Subcutaneous abdominal adipose tissue (tissue), 5 donors: ENCODE measurements around the gene FOXO4.

Source experiments
- H3K27ac ChIP-seq: one replicate; pipeline ENCODE4 v1.7.0; 2013; ENCODE audit warnings: low read depth, mild to moderate bottlenecking, inconsistent platforms, low read length, moderate library complexity
- H3K27me3 ChIP-seq, 5 donors: one replicate each; pipeline ENCODE4 v1.7.0; 2013; ENCODE audit warnings: low read length in 5 of 5, inconsistent platforms in 1 of 5; ENCODE audit not compliant: control insufficient read depth in 5 of 5, insufficient read depth in 4 of 5
- H3K36me3 ChIP-seq, 5 donors: one replicate each; pipeline ENCODE4 v1.7.0; 2013; ENCODE audit warnings: low read length in 5 of 5; ENCODE audit not compliant: control insufficient read depth in 5 of 5, insufficient read depth in 5 of 5
- H3K4me1 ChIP-seq, 5 donors: one replicate each; pipeline ENCODE4 v1.7.0; 2013; ENCODE audit warnings: low read length in 5 of 5, mild to moderate bottlenecking in 3 of 5, moderate library complexity in 1 of 5; ENCODE audit not compliant: control insufficient read depth in 5 of 5, insufficient read depth in 5 of 5
- H3K4me3 ChIP-seq, 5 donors: one replicate each; pipeline ENCODE4 v1.7.0; 2013; ENCODE audit warnings: low read length in 5 of 5, low read depth in 1 of 5
- H3K9ac ChIP-seq, 5 donors: one replicate each; pipeline ENCODE4 v1.7.0; 2013; ENCODE audit warnings: low read length in 5 of 5, mild to moderate bottlenecking in 4 of 5, moderate library complexity in 3 of 5
- H3K9me3 ChIP-seq, 5 donors: one replicate each; pipeline ENCODE4 v1.7.0; 2013; ENCODE audit warnings: low read length in 5 of 5; ENCODE audit not compliant: control insufficient read depth in 5 of 5
- donor health status: healthy.
- donor health status: healthy.
- donor health status: healthy.
- donor health status: healthy.
- donor health status: healthy.

The FOXO4 gene

DNA sequence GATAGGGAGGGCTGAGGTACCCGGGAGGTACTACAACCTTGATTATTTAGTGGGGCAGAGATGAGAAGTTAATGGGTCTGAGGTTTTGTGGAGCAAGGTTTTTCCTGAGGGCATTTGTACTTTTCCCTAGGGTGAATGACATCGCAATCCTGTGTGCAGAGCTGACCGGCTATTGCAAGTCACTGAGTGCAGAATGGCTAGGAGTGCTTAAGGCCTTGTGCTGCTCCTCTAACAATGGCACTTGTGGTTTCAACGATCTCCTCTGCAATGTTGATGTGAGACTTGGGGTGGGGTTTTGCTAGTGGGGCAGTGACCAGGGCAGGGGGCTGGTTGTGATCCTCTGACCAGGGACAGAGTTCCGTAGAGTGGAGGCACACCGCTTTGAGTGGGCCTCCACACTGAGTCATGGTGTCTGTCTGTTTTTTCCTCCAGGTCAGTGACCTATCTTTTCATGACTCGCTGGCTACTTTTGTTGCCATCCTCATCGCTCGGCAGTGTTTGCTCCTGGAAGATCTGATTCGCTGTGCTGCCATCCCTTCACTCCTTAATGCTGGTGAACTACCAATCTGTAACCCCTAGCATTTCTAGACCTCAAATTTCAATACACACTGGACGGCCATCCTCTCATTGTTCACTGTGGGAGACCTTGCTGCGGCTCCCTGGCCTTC is 32.6 kb downstream of the FOXO4 start:
- Histone ChIP-seq H3K4me1 (peaks cover 0 to 4% (median 0%) of the 10 kb centered on the region in 5 donors), H3K27me3 (peaks cover 0 to 13% (median 8%) of the 10 kb centered on the region in 5 donors), H3K9ac (no peak overlapping the region), H3K4me3 (no peak overlapping the region), H3K27ac (no peak overlapping the region), H3K9me3 (no peaks in the 10 kb centered on the region), H3K36me3 (peaks cover 8 to 93% (median 89%) of the 10 kb centered on the region in 5 donors)

DNA sequence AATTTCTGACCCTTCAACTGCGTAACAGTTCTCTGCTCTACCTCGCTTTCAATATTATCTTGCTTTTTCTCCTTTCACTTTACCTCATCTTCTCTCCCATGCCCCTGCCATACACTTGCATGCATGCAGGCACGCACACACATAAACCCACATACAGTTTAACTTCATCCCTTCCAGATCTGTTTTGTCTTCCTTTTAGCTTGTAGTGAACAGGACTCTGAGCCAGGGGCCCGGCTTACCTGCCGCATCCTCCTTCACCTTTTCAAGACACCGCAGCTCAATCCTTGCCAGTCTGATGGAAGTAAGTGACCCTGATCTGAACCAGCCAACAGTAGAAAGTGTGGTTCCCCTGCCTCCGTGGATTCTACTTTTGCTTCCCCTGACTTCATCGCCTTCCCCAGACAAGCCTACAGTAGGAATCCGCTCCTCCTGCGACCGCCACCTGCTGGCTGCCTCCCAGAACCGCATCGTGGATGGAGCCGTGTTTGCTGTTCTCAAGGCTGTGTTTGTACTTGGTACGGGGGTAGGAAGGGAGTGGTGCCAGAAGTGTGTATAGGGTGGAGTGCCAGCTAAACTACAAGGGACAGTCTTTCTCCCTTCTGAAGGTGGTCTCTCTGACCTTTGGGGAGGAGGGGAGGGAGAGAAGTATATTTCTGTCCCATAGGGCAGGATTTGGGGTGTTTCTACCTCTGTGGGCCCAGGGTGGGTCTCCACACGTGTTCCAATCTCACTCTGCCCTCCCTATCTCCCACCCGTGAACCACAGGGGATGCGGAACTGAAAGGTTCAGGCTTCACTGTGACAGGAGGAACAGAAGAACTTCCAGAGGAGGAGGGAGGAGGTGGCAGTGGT is 33.5 kb downstream of the FOXO4 start:
- H3K4me3 ChIP-seq, result no peak overlapping the region
- no peak overlapping the region for H3K9ac ChIP-seq
- H3K27ac ChIP-seq, result no peak overlapping the region
- no peaks in the 10 kb centered on the region for H3K9me3 ChIP-seq
- H3K36me3 ChIP-seq, result peaks cover 3 to 90% (median 88%) of the 10 kb centered on the region in 5 donors
- peaks cover 0 to 4% (median 0%) of the 10 kb centered on the region in 5 donors for H3K4me1 ChIP-seq
- peaks cover 0 to 13% (median 8%) of the 10 kb centered on the region in 5 donors for H3K27me3 ChIP-seq

GRCh38 chrX:71131510-71131909 is 35.9 kb downstream of the FOXO4 start:
- H3K27me3 ChIP-seq, result peaks cover 0 to 12% (median 7%) of the 10 kb centered on the region in 5 donors
- H3K4me1 ChIP-seq, result peaks cover 0 to 4% (median 0%) of the 10 kb centered on the region in 5 donors
- H3K36me3 ChIP-seq, result peaks cover 5 to 90% (median 88%) of the 10 kb centered on the region in 5 donors
- H3K27ac ChIP-seq, result no peak overlapping the region
- no peak overlapping the region for H3K9ac ChIP-seq
- no peak overlapping the region for H3K4me3 ChIP-seq
- no peaks in the 10 kb centered on the region for H3K9me3 ChIP-seq

- Histone ChIP-seq H3K27ac (no peak overlapping the region), H3K9ac (no peak overlapping the region), H3K27me3 (peaks cover 0 to 15% (median 10%) of the 10 kb centered on the region in 5 donors), H3K36me3 (peaks cover 8 to 57% (median 53%) of the 10 kb centered on the region in 5 donors), H3K4me3 (no peak overlapping the region), H3K4me1 (peaks cover 0 to 18% (median 10%) of the 10 kb centered on the region in 5 donors), H3K9me3 (no peaks in the 10 kb centered on the region)
Measured at GRCh38 chrX:71140440-71140839, 44.8 kb downstream of the FOXO4 start.

GRCh38 chrX:71143508-71143907 is 47.9 kb downstream of the FOXO4 start:
- H3K9me3 ChIP-seq, result no peaks in the 10 kb centered on the region
- no peak overlapping the region for H3K4me3 ChIP-seq
- no peak overlapping the region for H3K9ac ChIP-seq
- H3K4me1 ChIP-seq, result peaks cover 0 to 30% (median 15%) of the 10 kb centered on the region in 5 donors
- H3K27me3 ChIP-seq, result peaks cover 0 to 20% (median 6%) of the 10 kb centered on the region in 5 donors
- peaks cover 5 to 28% (median 24%) of the 10 kb centered on the region in 5 donors for H3K36me3 ChIP-seq
- no peak overlapping the region for H3K27ac ChIP-seq

DNA sequence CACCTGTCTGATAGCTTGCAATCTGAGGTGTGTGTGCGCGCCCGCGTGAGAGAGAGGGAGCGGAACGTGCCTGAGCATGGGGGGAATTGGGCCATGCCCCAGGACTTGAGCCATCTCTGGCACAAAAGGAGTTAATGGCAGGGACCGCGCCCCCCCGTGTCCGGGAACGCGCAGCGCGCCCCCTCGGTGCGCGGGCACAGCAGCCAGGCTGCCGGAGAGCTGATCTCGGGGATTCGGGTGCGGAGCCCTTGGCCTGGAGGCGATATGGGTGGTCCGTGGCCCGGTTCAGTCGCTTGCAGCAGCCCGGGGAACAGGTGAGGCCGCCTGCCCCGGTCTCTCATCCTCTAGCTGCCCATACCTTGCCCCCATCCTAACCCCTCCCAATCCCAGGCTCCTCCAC is 49.0 kb downstream of the FOXO4 start, which contains the start of gene NLGN3:
Gene NLGN3 (plus strand): TSS at position 191 of the 400 bp plus-strand sequence. CDS start 2,909 bp downstream, outside the sequence.
- peaks cover 0 to 30% (median 15%) of the 10 kb centered on the region in 5 donors for H3K4me1 ChIP-seq
- H3K27ac ChIP-seq, result no peak within 1 kb of the TSS
- peaks cover 0 to 20% (median 8%) of the 10 kb centered on the region in 5 donors for H3K27me3 ChIP-seq
- no peaks in the 10 kb centered on the region for H3K9me3 ChIP-seq
- H3K9ac ChIP-seq, result no peak within 1 kb of the TSS
- H3K36me3 ChIP-seq, result peaks cover 0 to 18% (median 16%) of the 10 kb centered on the region in 5 donors
- H3K4me3 ChIP-seq, result peak within 1 kb of the TSS in 4 of 5 donors; percentile 18 to 55 (median 40)

GRCh38 chrX:71147496-71148277 is 52.0 kb downstream of the FOXO4 start:
- peaks cover 0 to 21% (median 8%) of the 10 kb centered on the region in 5 donors for H3K27me3 ChIP-seq
- no peaks in the 10 kb centered on the region for H3K9me3 ChIP-seq
- no peak overlapping the region for H3K4me3 ChIP-seq
- H3K27ac ChIP-seq, result no peak overlapping the region
- peaks cover 0 to 30% (median 15%) of the 10 kb centered on the region in 5 donors for H3K4me1 ChIP-seq
- H3K9ac ChIP-seq, result no peak overlapping the region
- H3K36me3 ChIP-seq, result no peaks in the 10 kb centered on the region

- H3K4me1 ChIP-seq, result peaks cover 0 to 29% (median 15%) of the 10 kb centered on the region in 5 donors
- H3K27ac ChIP-seq, result no peak overlapping the region
- no peaks in the 10 kb centered on the region for H3K36me3 ChIP-seq
- no peak overlapping the region for H3K9ac ChIP-seq
- H3K9me3 ChIP-seq, result no peaks in the 10 kb centered on the region
- no peak overlapping the region for H3K4me3 ChIP-seq
- peaks cover 0 to 27% (median 8%) of the 10 kb centered on the region in 5 donors for H3K27me3 ChIP-seq
Measured at GRCh38 chrX:71148278-71148663, 52.6 kb downstream of the FOXO4 start.

- Histone ChIP-seq H3K4me1 (peaks cover 0 to 3% (median 0%) of the 10 kb centered on the region in 5 donors), H3K9ac (no peak overlapping the region), H3K4me3 (no peak overlapping the region), H3K27me3 (peaks cover 7 to 32% (median 21%) of the 10 kb centered on the region in 5 donors), H3K36me3 (no peaks in the 10 kb centered on the region), H3K9me3 (no peaks in the 10 kb centered on the region), H3K27ac (no peak overlapping the region)
Measured at GRCh38 chrX:71151366-71151765, 55.7 kb downstream of the FOXO4 start.
